Measurements from ENCODE around the gene RPS14. TPM values are rescaled to one million over a fixed set of nuclear protein-coding genes. Genes with fewer than 3 reads are reported as not detected.

RPS14 gene
- total and polyA plus RNA-seq, 9 donors = 2,422 to 5,452 (median 2,882) TPM

- H3K27me3 ChIP-seq (ENCODE audit: control insufficient read depth, insufficient read depth, low read length) = no peaks in the 10 kb centered on the region
- peaks cover 26% of the 10 kb centered on the region for H3K36me3 ChIP-seq (ENCODE audit: control insufficient read depth, insufficient read depth, low read length)
- DNase-seq = no peak
- no peak overlapping the region for H3K4me3 ChIP-seq (ENCODE audit: low read length)
- 60% methylated on average over 1 of the region's 6 CpGs for WGBS (ENCODE audit: insufficient coverage)
- peaks cover 55% of the 10 kb centered on the region for H3K4me1 ChIP-seq (ENCODE audit: control insufficient read depth, insufficient read depth, low read length)
- H3K27ac ChIP-seq (ENCODE audit: low read length) = no peak overlapping the region
- no peaks in the 10 kb centered on the region for H3K9me3 ChIP-seq (replicated peaks; ENCODE audit: control insufficient read depth, low read depth, low read length)
Observed at GRCh38 chr5:150492621-150493020, 43.1 kb upstream of the RPS14 start.

GRCh38 chr5:150491876-150492275, 42.3 kb upstream of the RPS14 start:
- DNase-seq = no peak
- H3K4me3 ChIP-seq (ENCODE audit: low read length) = no peak overlapping the region
- WGBS (ENCODE audit: insufficient coverage) = 63% methylated on average over 2 of the region's 4 CpGs
- no peaks in the 10 kb centered on the region for H3K9me3 ChIP-seq (replicated peaks; ENCODE audit: control insufficient read depth, low read depth, low read length)
- no peaks in the 10 kb centered on the region for H3K27me3 ChIP-seq (ENCODE audit: control insufficient read depth, insufficient read depth, low read length)
- peaks cover 54% of the 10 kb centered on the region for H3K4me1 ChIP-seq (ENCODE audit: control insufficient read depth, insufficient read depth, low read length)
- no peak overlapping the region for H3K27ac ChIP-seq (ENCODE audit: low read length)
- H3K36me3 ChIP-seq (ENCODE audit: control insufficient read depth, insufficient read depth, low read length) = peaks cover 24% of the 10 kb centered on the region

- WGBS (ENCODE audit: insufficient coverage) = no CpG with 5 or more reads among the region's 1 CpG
- Histone ChIP-seq H3K27ac (ENCODE audit: low read length) (no peak overlapping the region), H3K4me3 (ENCODE audit: low read length) (no peak overlapping the region), H3K36me3 (ENCODE audit: control insufficient read depth, insufficient read depth, low read length) (peaks cover 24% of the 10 kb centered on the region), H3K9me3 (replicated peaks; ENCODE audit: control insufficient read depth, low read depth, low read length) (no peaks in the 10 kb centered on the region), H3K27me3 (ENCODE audit: control insufficient read depth, insufficient read depth, low read length) (no peaks in the 10 kb centered on the region), H3K4me1 (ENCODE audit: control insufficient read depth, insufficient read depth, low read length) (peaks cover 51% of the 10 kb centered on the region)
- no peak for DNase-seq
Observed at GRCh38 chr5:150490754-150491153, 41.2 kb upstream of the RPS14 start.

GRCh38 chr5:150490296-150490669, 40.7 kb upstream of the RPS14 start:
- peaks cover 54% of the 10 kb centered on the region for H3K4me1 ChIP-seq (ENCODE audit: control insufficient read depth, insufficient read depth, low read length)
- no peak overlapping the region for H3K27ac ChIP-seq (ENCODE audit: low read length)
- no peaks in the 10 kb centered on the region for H3K27me3 ChIP-seq (ENCODE audit: control insufficient read depth, insufficient read depth, low read length)
- no CpG with 5 or more reads among the region's 2 CpGs for WGBS (ENCODE audit: insufficient coverage)
- no peaks in the 10 kb centered on the region for H3K9me3 ChIP-seq (replicated peaks; ENCODE audit: control insufficient read depth, low read depth, low read length)
- no peak overlapping the region for H3K4me3 ChIP-seq (ENCODE audit: low read length)
- DNase-seq = no peak
- peaks cover 24% of the 10 kb centered on the region for H3K36me3 ChIP-seq (ENCODE audit: control insufficient read depth, insufficient read depth, low read length)

GRCh38 chr5:150489360-150490295, 40.1 kb upstream of the RPS14 start:
- Histone ChIP-seq H3K27ac (ENCODE audit: low read length) (peak overlapping the region; percentile 93), H3K36me3 (ENCODE audit: control insufficient read depth, insufficient read depth, low read length) (peaks cover 24% of the 10 kb centered on the region), H3K4me3 (ENCODE audit: low read length) (no peak overlapping the region), H3K4me1 (ENCODE audit: control insufficient read depth, insufficient read depth, low read length) (peaks cover 58% of the 10 kb centered on the region), H3K9me3 (replicated peaks; ENCODE audit: control insufficient read depth, low read depth, low read length) (no peaks in the 10 kb centered on the region), H3K27me3 (ENCODE audit: control insufficient read depth, insufficient read depth, low read length) (no peaks in the 10 kb centered on the region)
- peak; percentile 39 for DNase-seq
- WGBS (ENCODE audit: insufficient coverage) = 56% methylated on average over 6 of the region's 9 CpGs

GRCh38 chr5:150488519-150489359, 39.2 kb upstream of the RPS14 start:
- Histone ChIP-seq H3K4me3 (ENCODE audit: low read length) (no peak overlapping the region), H3K27ac (ENCODE audit: low read length) (peak overlapping the region; percentile 93), H3K36me3 (ENCODE audit: control insufficient read depth, insufficient read depth, low read length) (peaks cover 24% of the 10 kb centered on the region), H3K4me1 (ENCODE audit: control insufficient read depth, insufficient read depth, low read length) (peaks cover 58% of the 10 kb centered on the region), H3K9me3 (replicated peaks; ENCODE audit: control insufficient read depth, low read depth, low read length) (no peaks in the 10 kb centered on the region), H3K27me3 (ENCODE audit: control insufficient read depth, insufficient read depth, low read length) (no peaks in the 10 kb centered on the region)
- peak; percentile 73 for DNase-seq
- 33% methylated on average over 11 of the region's 11 CpGs for WGBS (ENCODE audit: insufficient coverage)

GRCh38 chr5:150487199-150488061, 37.9 kb upstream of the RPS14 start:
- WGBS (ENCODE audit: insufficient coverage) = 37% methylated on average over 4 of the region's 10 CpGs
- Histone ChIP-seq H3K9me3 (replicated peaks; ENCODE audit: control insufficient read depth, low read depth, low read length) (no peaks in the 10 kb centered on the region), H3K36me3 (ENCODE audit: control insufficient read depth, insufficient read depth, low read length) (peaks cover 19% of the 10 kb centered on the region), H3K4me3 (ENCODE audit: low read length) (peak overlapping the region; percentile 90), H3K4me1 (ENCODE audit: control insufficient read depth, insufficient read depth, low read length) (peaks cover 58% of the 10 kb centered on the region), H3K27ac (ENCODE audit: low read length) (peak overlapping the region; percentile 93), H3K27me3 (ENCODE audit: control insufficient read depth, insufficient read depth, low read length) (no peaks in the 10 kb centered on the region)
- DNase-seq = peak; percentile 72

GRCh38 chr5:150486402-150487198, 37.1 kb upstream of the RPS14 start:
- H3K27ac ChIP-seq (ENCODE audit: low read length) = peak overlapping the region; percentile 93
- WGBS (ENCODE audit: insufficient coverage) = 1% methylated on average over 19 of the region's 60 CpGs
- peaks cover 53% of the 10 kb centered on the region for H3K4me1 ChIP-seq (ENCODE audit: control insufficient read depth, insufficient read depth, low read length)

More at GRCh38 chr5:150486402-150487198, 37.1 kb upstream of the RPS14 start:
- no peaks in the 10 kb centered on the region for H3K27me3 ChIP-seq (ENCODE audit: control insufficient read depth, insufficient read depth, low read length)
- peak; percentile 92 for DNase-seq
- peak overlapping the region; percentile 90 for H3K4me3 ChIP-seq (ENCODE audit: low read length)
- no peaks in the 10 kb centered on the region for H3K9me3 ChIP-seq (replicated peaks; ENCODE audit: control insufficient read depth, low read depth, low read length)
- peaks cover 16% of the 10 kb centered on the region for H3K36me3 ChIP-seq (ENCODE audit: control insufficient read depth, insufficient read depth, low read length)

Measured in muscle of leg (tissue), 11 donors.